ENCODE measurements around the gene PANK4.

- TF ChIP-seq POLR2A (IDR thresholded peaks at IDR 0.05; ENCODE audit: low read length) (no peak), MYC (IDR thresholded peaks at IDR 0.05; ENCODE audit: borderline replicate concordance, low read length) (no peak), CTCF (IDR thresholded peaks at IDR 0.05) (no peak), NR3C1 (IDR thresholded peaks at IDR 0.05) (no peak), SREBF2 (IDR thresholded peaks at IDR 0.05) (no peak), RAD21 (conservative IDR thresholded peaks at IDR 0.05 in 1 of 2, IDR thresholded peaks at IDR 0.05 in 1 of 2) (no peak), ELK1 (IDR thresholded peaks at IDR 0.05; ENCODE audit: low read depth, low read length) (no peak), KDM1A (IDR thresholded peaks at IDR 0.05; ENCODE audit: low read depth) (no peak), BHLHE40 (IDR thresholded peaks at IDR 0.05; ENCODE audit: low read depth, low read length) (no peak), EP300 (IDR thresholded peaks at IDR 0.05) (no peak), RFX5 (IDR thresholded peaks at IDR 0.05) (no peak)
Measured at GRCh38 chr1:2520806-2521205, 5.6 kb downstream of the PANK4 start.

Measured in A549 (cell line).